ENCODE results near the gene SYMPK.

The SYMPK gene

GRCh38 chr19:45862564-45863334, at the start of gene SYMPK:
TSS of gene SYMPK (minus strand) at chr19:45863147. CDS start at chr19:45854495, 8,652 bp downstream.
- Histone ChIP-seq H3K36me3 (no peaks in the 10 kb centered on the region), H3K9me3 (no peaks in the 10 kb centered on the region), H3K4me3 (ENCODE audit: low read depth in 1 of 2, low read length in 1 of 2) (peak within 1 kb of the TSS; percentile 78 to 87), H3K27ac (peak within 1 kb of the TSS; percentile 73), H3K4me1 (ENCODE audit: control insufficient read depth in 1 of 2, insufficient read depth in 1 of 2, low read depth in 1 of 2, low read length in 1 of 2) (peaks cover 18 to 20% of the 10 kb centered on the region in 2 experiments), H3K27me3 (peaks cover 44% of the 10 kb centered on the region)
- TF ChIP-seq, protein P1, sequence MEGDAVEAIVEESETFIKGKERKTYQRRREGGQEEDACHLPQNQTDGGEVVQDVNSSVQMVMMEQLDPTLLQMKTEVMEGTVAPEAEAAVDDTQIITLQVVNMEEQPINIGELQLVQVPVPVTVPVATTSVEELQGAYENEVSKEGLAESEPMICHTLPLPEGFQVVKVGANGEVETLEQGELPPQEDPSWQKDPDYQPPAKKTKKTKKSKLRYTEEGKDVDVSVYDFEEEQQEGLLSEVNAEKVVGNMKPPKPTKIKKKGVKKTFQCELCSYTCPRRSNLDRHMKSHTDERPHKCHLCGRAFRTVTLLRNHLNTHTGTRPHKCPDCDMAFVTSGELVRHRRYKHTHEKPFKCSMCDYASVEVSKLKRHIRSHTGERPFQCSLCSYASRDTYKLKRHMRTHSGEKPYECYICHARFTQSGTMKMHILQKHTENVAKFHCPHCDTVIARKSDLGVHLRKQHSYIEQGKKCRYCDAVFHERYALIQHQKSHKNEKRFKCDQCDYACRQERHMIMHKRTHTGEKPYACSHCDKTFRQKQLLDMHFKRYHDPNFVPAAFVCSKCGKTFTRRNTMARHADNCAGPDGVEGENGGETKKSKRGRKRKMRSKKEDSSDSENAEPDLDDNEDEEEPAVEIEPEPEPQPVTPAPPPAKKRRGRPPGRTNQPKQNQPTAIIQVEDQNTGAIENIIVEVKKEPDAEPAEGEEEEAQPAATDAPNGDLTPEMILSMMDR (IDR thresholded peaks at IDR 0.05), result peak; percentile 43

DNA sequence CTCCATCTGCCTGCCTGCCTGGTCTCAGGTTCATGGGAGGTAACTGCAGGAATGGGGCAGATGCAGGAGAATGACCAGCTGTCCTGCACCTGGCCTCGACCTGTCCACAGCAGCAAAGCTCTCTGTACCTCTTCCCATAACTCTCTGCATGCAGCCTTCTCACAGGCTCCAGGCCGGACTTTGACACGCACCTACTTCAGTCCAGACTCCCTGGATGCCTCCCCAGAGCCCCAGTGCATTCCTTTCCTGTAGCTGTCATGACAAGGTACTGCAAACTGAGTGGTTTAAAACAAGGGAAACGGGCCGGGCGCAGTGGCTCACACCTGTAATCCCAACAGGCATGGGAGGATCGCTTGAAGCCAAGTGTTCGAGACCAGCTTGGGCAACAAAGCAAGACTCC, 48.3 kb upstream of the SYMPK start:
- Histone ChIP-seq H3K27ac (no peak overlapping the region), H3K9me3 (no peaks in the 10 kb centered on the region), H3K27me3 (peaks cover 46% of the 10 kb centered on the region), H3K4me1 (ENCODE audit: control insufficient read depth in 1 of 2, insufficient read depth in 1 of 2, low read depth in 1 of 2, low read length in 1 of 2) (no peaks in the 10 kb centered on the region), H3K4me3 (ENCODE audit: low read depth in 1 of 2, low read length in 1 of 2) (no peak overlapping the region), H3K36me3 (no peaks in the 10 kb centered on the region)
- TF ChIP-seq, protein P1 (IDR thresholded peaks at IDR 0.05), result no peak

DNA sequence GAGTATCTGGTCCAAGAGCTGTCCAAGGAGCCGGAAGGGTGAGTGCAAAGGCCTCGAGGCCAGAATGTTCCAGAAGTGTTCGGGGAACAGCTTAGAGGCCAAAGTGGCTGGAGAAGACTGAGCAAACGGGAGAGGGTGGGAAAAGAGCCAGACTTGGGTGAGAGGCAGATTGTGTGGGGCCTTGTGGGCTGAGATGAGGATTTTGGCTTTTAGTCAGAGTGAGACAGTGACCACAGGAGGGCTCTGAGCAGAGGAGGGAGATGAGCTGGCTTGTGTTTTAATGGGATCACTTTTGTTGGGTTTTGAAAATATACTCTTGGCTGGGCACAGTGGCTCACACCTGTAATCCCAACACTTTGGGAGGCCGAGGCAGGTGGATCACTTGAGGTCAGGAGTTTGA, 46.0 kb upstream of the SYMPK start:
- Histone ChIP-seq H3K4me3 (ENCODE audit: low read depth in 1 of 2, low read length in 1 of 2) (no peak overlapping the region), H3K9me3 (no peaks in the 10 kb centered on the region), H3K27ac (no peak overlapping the region), H3K27me3 (peaks cover 52% of the 10 kb centered on the region), H3K36me3 (no peaks in the 10 kb centered on the region), H3K4me1 (ENCODE audit: control insufficient read depth in 1 of 2, insufficient read depth in 1 of 2, low read depth in 1 of 2, low read length in 1 of 2) (no peaks in the 10 kb centered on the region)
- TF ChIP-seq, protein P1 (IDR thresholded peaks at IDR 0.05), result no peak

GRCh38 chr19:45906221-45906620, 43.3 kb upstream of the SYMPK start:
- no peak overlapping the region for H3K4me3 ChIP-seq (ENCODE audit: low read depth in 1 of 2, low read length in 1 of 2)
- no peaks in the 10 kb centered on the region for H3K36me3 ChIP-seq
- no peak overlapping the region for H3K27ac ChIP-seq
- H3K4me1 ChIP-seq (ENCODE audit: control insufficient read depth in 1 of 2, insufficient read depth in 1 of 2, low read depth in 1 of 2, low read length in 1 of 2), result peaks cover 15 to 19% of the 10 kb centered on the region in 2 experiments
- H3K9me3 ChIP-seq, result no peaks in the 10 kb centered on the region
- H3K27me3 ChIP-seq, result peaks cover 42% of the 10 kb centered on the region
- TF ChIP-seq, protein P1 (IDR thresholded peaks at IDR 0.05), result no peak

DNA sequence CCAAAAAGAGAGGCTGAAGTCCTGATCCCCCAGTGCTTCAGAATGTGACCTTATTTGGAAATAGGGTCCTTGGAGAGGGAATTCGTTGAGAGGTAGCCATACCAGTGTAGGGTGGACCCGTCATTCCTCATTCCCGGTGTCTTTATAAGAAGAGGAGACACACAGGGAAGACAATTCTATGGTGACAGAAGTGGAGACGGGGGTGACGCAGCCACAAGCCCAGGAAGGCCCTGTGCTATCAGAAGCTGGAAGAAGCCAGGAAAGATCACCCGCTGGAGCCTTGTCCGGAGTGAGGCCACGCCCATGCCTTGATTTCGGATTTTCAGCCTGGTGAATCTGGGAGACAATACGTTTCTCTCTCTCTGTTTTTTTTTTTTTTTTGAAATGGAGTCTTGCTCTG, 42.1 kb upstream of the SYMPK start:
- TF ChIP-seq, protein P1 (IDR thresholded peaks at IDR 0.05), result no peak

More for the DNA sequence above, 42.1 kb upstream of the SYMPK start:
- H3K4me3 ChIP-seq (ENCODE audit: low read depth in 1 of 2, low read length in 1 of 2), result no peak overlapping the region
- H3K4me1 ChIP-seq (ENCODE audit: control insufficient read depth in 1 of 2, insufficient read depth in 1 of 2, low read depth in 1 of 2, low read length in 1 of 2), result peaks cover 17 to 20% of the 10 kb centered on the region in 2 experiments
- H3K9me3 ChIP-seq, result no peaks in the 10 kb centered on the region
- H3K27me3 ChIP-seq, result peaks cover 32% of the 10 kb centered on the region
- H3K36me3 ChIP-seq, result no peaks in the 10 kb centered on the region
- no peak overlapping the region for H3K27ac ChIP-seq

Data from neutrophil (primary cell).